Endothelial cell (in vitro differentiated cells): ENCODE data around the gene ZFY. TPM values are rescaled to one million over a fixed set of nuclear protein-coding genes. Genes with fewer than 3 reads are reported as not detected.

Experiments used
- DNase-seq: peaks from one replicate; pipeline ENCODE4 v3.0.0; 2021; ENCODE audit warnings: low spot score
- H3K27ac Mint-ChIP-seq: one replicate; pipeline ENCODE4 v1.8.0; 2021; ENCODE audit warnings: mixed read lengths, inconsistent platforms; ENCODE audit not compliant: unreplicated experiment
- H3K27me3 Mint-ChIP-seq: one replicate; pipeline ENCODE4 v1.8.0; 2021; ENCODE audit warnings: mild to moderate bottlenecking, moderate library complexity, mixed read lengths, inconsistent platforms; ENCODE audit not compliant: unreplicated experiment
- H3K36me3 Mint-ChIP-seq: one replicate; pipeline ENCODE4 v1.8.0; 2021; ENCODE audit warnings: mild to moderate bottlenecking, low read depth, mixed read lengths, inconsistent platforms; ENCODE audit not compliant: unreplicated experiment
- H3K4me1 Mint-ChIP-seq: one replicate; pipeline ENCODE4 v1.8.0; 2021; ENCODE audit warnings: mild to moderate bottlenecking, mixed read lengths, inconsistent platforms; ENCODE audit not compliant: unreplicated experiment
- H3K4me3 Mint-ChIP-seq: one replicate; pipeline ENCODE4 v1.8.0; 2021; ENCODE audit warnings: mild to moderate bottlenecking, mixed read lengths, inconsistent platforms; ENCODE audit not compliant: unreplicated experiment
- H3K9me3 Mint-ChIP-seq: one replicate; pipeline ENCODE4 v1.8.0; 2021; ENCODE audit warnings: mixed read lengths, inconsistent platforms; ENCODE audit not compliant: unreplicated experiment
- CTCF ChIP-seq: fragments of 200-600 bp; sonication (generic); IDR thresholded peaks from one replicate; pipeline ENCODE4 v1.5.0; 2021; ENCODE audit warnings: antibody characterized with exemption; ENCODE audit not compliant: unreplicated experiment
- long read RNA-seq: library from polyadenylated mRNA; unstranded; transcript quantifications from one replicate; pipeline ENCODE4 v2.0.0, GENCODE V29; 2020; ENCODE audit not compliant: unreplicated experiment
- total RNA-seq: library from RNA; stranded (reverse); fragmentation: NEBNext Ultra II Directional; extraction: Animal tissue kit (Norgen Biotek cat#: 25700); gene quantifications from one replicate; pipeline ENCODE4 v1.2.1, GENCODE V29; 2021; ENCODE audit not compliant: unreplicated experiment

The ZFY gene
- 24.2 TPM for total RNA-seq
- long read RNA-seq, partial matches to known transcripts, result 6 of 6 reads
- long read RNA-seq, other reads (novel, unspliced or antisense), result 0 of 6 reads

DNA sequence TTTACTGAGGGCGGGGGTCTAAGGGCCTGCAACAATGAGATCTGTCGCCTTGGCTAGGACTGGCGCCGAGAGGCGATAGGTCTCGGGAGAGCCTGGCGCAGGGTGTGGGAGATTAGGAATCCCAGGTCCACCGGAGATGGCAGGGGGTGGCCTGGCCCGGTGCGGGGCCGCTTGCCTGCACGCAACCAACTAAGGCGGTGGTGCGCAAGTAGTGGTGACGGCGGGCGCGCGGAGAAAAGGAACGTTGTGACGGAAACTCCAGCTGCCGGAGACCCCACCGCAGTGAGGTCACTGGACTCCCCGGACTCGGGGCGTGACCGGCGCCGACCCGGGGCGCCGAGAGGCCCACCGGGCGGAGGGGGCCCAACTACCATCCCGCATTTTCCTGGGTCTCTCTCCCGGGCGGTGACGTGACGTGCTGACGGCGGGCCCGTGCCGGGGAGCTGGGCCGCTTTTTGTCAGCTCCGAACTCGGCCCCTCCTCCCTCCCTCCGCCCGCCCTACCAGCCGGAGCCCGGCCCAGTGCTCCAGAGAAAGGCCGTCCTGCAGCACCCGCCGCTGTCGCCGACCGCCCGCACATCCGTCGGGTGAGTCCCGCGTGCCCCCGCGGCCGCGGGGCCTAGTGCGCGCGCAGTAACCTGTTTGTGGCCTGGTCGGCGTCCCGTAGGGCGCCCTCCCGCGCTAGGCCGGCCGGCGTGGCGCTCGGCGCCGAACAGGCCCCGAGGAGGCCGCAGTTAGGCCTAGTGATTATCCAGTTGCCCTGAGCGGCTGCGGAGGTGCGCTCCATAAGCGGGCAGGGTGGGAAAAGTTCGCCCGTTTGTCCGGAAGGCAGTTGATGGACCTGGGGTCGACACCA, at the start of gene ZFY:
ZFY (plus strand) TSS at position 521 of the 855 bp plus-strand sequence. CDS start 18,556 bp downstream, outside the sequence.
- Mint-ChIP-seq H3K4me3 (peak within 1 kb of the TSS; percentile 92), H3K36me3 (no peaks in the 10 kb centered on the region), H3K27me3 (peaks cover 2% of the 10 kb centered on the region), H3K4me1 (peaks cover 16% of the 10 kb centered on the region), H3K9me3 (no peaks in the 10 kb centered on the region), H3K27ac (peak within 1 kb of the TSS; percentile 96)
- no peak for TF ChIP-seq CTCF
- peak; percentile 49 for DNase-seq

DNA sequence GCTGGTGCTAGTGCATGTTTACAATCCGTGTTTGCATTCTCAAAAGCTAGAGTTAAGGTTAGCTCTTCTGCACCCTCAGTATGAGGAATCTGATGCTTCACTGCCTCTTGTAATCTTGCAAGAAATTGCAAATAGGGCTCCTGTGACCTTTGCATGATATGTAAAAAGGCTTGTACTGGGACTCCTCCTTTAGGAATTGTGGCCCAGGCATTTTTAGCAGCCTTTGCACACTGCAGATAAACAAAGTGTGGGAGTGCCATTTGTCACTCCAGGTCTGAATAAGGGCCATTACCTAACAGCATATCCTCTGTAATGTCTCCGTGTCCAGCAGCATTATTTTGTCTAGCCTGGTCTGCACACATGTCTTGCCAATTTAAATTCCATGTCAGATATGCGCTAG, 49.3 kb upstream of the ZFY start:
- no peaks in the 10 kb centered on the region for H3K36me3 Mint-ChIP-seq
- no peaks in the 10 kb centered on the region for H3K27me3 Mint-ChIP-seq
- H3K27ac Mint-ChIP-seq, result no peak overlapping the region
- no peak overlapping the region for H3K4me3 Mint-ChIP-seq
- TF ChIP-seq CTCF, result no peak
- H3K4me1 Mint-ChIP-seq, result peaks cover 16% of the 10 kb centered on the region
- no peaks in the 10 kb centered on the region for H3K9me3 Mint-ChIP-seq
- DNase-seq, result no peak

DNA sequence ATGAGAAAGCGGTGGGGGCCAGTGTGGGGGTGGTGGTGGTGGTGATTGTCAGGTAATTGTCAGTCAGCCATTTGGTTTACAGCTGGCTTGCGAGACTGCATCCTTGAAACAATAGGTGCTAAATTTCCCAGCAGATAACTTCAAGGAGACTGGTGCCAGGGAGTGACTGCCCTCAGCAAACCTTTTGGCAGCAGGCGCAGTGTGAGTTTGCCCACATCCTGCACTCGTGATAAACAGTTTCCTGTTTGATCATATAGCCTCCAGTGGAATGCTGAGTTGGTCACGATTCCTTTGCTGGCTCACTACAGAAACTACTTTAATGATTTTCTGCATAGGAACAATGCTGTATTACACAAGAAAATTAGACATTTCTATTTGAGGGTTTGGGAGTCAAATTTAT, 47.8 kb upstream of the ZFY start:
- TF ChIP-seq CTCF, result no peak
- no peak for DNase-seq
- no peak overlapping the region for H3K4me3 Mint-ChIP-seq
- H3K9me3 Mint-ChIP-seq, result no peaks in the 10 kb centered on the region
- H3K27me3 Mint-ChIP-seq, result no peaks in the 10 kb centered on the region
- H3K27ac Mint-ChIP-seq, result peak overlapping the region; percentile 88
- peaks cover 16% of the 10 kb centered on the region for H3K4me1 Mint-ChIP-seq
- H3K36me3 Mint-ChIP-seq, result no peaks in the 10 kb centered on the region

- peak overlapping the region; percentile 88 for H3K27ac Mint-ChIP-seq
- H3K36me3 Mint-ChIP-seq, result no peaks in the 10 kb centered on the region
- no peaks in the 10 kb centered on the region for H3K9me3 Mint-ChIP-seq
- DNase-seq, result no peak
- no peak for TF ChIP-seq CTCF
- H3K27me3 Mint-ChIP-seq, result no peaks in the 10 kb centered on the region
- no peak overlapping the region for H3K4me3 Mint-ChIP-seq
- peaks cover 16% of the 10 kb centered on the region for H3K4me1 Mint-ChIP-seq
Observed at GRCh38 chrY:2887955-2888354, 47.2 kb upstream of the ZFY start.

DNA sequence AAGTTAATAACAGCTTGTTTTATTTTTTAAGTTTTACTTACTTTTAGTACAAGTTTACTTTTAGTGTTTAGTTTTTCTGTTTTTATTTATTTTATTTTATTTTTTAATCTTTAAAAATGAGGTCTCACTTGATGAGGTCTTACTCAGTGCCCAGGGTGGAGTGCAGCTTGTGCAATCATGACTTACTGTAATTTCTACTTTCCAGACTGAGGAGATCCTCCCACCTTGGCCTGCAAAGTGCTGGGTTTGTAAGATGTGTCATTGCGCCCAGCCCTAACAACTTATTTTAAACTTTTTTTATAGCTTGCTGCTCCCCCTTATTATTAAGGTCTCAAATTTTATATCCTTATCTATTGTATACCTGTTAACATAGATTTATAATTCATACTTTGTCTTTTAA, 41.7 kb upstream of the ZFY start:
- H3K27me3 Mint-ChIP-seq, result no peaks in the 10 kb centered on the region
- H3K36me3 Mint-ChIP-seq, result no peaks in the 10 kb centered on the region
- peaks cover 4% of the 10 kb centered on the region for H3K4me1 Mint-ChIP-seq
- H3K4me3 Mint-ChIP-seq, result no peak overlapping the region
- TF ChIP-seq CTCF, result no peak
- H3K27ac Mint-ChIP-seq, result no peak overlapping the region
- no peak for DNase-seq
- H3K9me3 Mint-ChIP-seq, result no peaks in the 10 kb centered on the region
